ENCODE results near the gene STK35. TPM values are rescaled to one million over a fixed set of nuclear protein-coding genes. Genes with fewer than 3 reads are reported as not detected.
A peak's percentile ranks its signal among the peaks of the same experiment; 100 is the strongest.

Gene STK35
- total RNA-seq, 1 donor from 2014 or later, result 16.3 TPM

DNA sequence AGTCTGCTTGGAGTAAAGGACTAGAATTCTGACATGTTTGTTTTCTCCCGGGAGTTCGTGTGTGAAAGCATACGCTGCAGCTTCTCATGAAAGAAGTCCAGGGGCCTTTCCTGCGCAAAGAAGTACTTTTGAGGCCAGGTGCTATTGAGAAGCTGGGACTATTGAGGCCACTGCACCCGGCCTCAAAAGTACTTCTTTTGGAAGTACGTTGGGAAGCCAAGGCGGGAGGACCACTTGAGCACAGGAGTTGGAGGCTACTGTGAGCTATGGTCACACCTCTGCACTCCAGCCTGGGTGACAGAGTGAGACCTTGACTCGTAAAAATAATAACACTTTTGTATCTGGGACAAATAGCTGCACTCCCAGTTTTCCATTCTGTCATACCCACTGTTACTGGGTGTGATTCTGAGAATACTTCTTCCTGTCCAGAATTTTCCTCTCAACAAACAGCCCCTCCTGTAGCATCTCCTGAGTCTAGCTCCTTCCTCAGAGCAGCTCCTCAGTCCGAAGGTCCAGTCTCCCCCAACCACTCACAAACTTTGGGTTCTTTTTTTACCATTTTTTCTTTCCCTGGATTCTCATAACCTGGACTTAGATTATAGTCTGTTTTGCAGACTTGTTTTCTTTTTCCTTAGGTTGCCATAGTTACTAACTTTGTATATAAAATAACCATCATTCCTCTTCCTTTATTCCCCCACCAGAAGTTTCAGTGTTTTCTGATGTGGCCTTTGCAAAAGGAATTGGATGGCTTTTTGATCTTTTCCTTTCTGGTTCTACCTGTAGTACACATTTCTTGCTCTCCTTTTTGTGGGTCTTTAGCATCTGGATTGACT lies 12.7 kb downstream of the STK35 start:
- TF ChIP-seq, protein P1, sequence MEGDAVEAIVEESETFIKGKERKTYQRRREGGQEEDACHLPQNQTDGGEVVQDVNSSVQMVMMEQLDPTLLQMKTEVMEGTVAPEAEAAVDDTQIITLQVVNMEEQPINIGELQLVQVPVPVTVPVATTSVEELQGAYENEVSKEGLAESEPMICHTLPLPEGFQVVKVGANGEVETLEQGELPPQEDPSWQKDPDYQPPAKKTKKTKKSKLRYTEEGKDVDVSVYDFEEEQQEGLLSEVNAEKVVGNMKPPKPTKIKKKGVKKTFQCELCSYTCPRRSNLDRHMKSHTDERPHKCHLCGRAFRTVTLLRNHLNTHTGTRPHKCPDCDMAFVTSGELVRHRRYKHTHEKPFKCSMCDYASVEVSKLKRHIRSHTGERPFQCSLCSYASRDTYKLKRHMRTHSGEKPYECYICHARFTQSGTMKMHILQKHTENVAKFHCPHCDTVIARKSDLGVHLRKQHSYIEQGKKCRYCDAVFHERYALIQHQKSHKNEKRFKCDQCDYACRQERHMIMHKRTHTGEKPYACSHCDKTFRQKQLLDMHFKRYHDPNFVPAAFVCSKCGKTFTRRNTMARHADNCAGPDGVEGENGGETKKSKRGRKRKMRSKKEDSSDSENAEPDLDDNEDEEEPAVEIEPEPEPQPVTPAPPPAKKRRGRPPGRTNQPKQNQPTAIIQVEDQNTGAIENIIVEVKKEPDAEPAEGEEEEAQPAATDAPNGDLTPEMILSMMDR (IDR thresholded peaks at IDR 0.05), result no peak
- H3K27ac Mint-ChIP-seq (ENCODE audit: unreplicated experiment), result peak overlapping the region; percentile 74
- DNase-seq (ENCODE audit: extremely low spot score, unreplicated experiment), result no peak
- H3K4me3 Mint-ChIP-seq (ENCODE audit: unreplicated experiment), result no peak overlapping the region
- H3K36me3 Mint-ChIP-seq (ENCODE audit: unreplicated experiment), result peaks cover 20% of the 10 kb centered on the region
- no peaks in the 10 kb centered on the region for H3K27me3 Mint-ChIP-seq (ENCODE audit: unreplicated experiment)
- H3K9me3 Mint-ChIP-seq (ENCODE audit: unreplicated experiment), result no peaks in the 10 kb centered on the region
- peaks cover 26% of the 10 kb centered on the region for H3K4me1 Mint-ChIP-seq (ENCODE audit: unreplicated experiment)

DNA sequence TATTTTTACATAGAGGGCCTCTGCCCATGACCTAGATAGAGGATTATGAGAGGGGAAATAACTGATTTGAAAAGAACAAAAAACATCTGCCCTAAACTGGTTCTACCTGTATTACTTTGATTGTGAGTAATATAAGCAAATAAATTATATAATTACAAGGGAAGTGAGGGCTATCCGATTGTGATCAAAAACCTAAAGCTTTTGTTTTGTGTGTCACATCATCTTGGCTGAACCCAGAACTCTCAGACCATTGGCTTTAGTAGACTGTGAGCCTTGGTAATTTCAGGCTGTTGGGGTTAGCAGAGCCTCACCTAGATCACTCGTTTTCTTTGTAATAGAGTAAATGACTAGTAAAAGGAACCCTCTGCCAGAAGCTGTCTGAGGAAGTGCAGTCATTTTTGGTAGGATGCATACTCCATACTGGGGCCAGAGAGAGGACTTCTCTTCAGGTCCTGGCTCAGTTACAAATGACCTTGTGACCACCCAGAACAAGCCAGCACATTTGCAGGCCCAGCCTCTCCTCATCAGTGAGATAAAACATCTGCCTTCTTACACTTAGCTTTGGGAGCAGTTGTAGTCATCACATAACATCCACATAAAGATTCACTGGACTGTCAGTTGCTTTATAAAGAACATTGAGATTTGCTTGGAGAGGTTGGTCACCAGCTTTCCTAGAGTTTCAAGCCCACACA lies 13.5 kb downstream of the STK35 start:
- peaks cover 21% of the 10 kb centered on the region for H3K36me3 Mint-ChIP-seq (ENCODE audit: unreplicated experiment)

DNA sequence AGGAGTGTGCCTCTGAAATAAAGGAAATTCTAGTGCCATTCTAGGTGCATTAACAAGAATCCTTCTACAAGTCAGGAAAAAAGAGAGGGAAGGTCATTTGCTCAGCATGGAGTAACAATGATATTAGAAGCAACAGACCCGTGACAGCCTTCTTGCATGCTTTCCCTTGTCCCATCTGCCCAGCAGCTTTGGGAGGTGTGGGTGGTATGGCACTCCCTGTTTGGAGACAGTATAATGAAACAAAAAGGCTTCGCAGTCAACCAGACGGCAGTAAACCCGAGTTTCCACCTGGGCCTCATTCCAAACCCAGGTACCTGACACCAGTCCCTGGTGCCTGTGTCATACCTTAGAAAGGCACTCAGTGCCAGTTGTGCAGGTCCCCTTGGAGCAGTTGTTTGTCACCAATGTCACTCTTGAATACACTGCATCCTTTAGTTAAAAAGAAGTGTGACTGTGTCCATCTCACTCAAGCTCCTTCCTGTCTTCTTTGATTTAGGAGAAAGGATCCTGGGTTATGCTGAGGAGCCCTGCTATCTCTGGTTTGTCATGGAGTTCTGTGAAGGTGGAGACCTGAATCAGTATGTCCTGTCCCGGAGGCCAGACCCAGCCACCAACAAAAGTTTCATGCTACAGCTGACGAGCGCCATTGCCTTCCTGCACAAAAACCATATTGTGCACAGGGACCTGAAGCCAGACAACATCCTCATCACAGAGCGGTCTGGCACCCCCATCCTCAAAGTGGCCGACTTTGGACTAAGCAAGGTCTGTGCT lies 14.7 kb downstream of the STK35 start:
- TF ChIP-seq, protein P1 (IDR thresholded peaks at IDR 0.05), result no peak
- H3K27ac Mint-ChIP-seq (ENCODE audit: unreplicated experiment), result peak overlapping the region; percentile 23

More for the DNA sequence above, 13.5 kb downstream of the STK35 start:
- Mint-ChIP-seq H3K9me3 (ENCODE audit: unreplicated experiment) (no peaks in the 10 kb centered on the region), H3K4me3 (ENCODE audit: unreplicated experiment) (no peak overlapping the region), H3K27me3 (ENCODE audit: unreplicated experiment) (no peaks in the 10 kb centered on the region), H3K4me1 (ENCODE audit: unreplicated experiment) (peaks cover 18% of the 10 kb centered on the region), H3K27ac (ENCODE audit: unreplicated experiment) (peak overlapping the region; percentile 74)
- DNase-seq (ENCODE audit: extremely low spot score, unreplicated experiment), result no peak
- TF ChIP-seq, protein P1 (IDR thresholded peaks at IDR 0.05), result no peak

DNA sequence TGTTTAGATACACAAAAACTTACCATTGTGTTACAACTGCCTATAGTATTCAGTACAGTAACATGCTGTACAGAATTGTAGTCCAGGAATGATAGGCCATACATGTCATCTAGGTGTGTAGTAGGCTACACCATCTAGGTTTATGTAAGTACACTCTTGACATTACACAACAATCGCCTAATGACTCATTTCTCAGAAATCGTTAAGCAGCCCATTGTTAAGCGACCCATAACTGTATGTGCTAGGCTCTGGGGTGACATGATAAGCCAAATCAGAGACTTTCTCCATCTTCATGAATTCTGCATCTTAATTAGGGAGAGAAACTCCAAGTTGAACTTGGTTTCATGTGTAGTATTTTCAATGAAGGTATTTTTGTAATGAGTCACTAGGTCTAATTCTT lies 17.2 kb downstream of the STK35 start:
- Mint-ChIP-seq H3K9me3 (ENCODE audit: unreplicated experiment) (no peaks in the 10 kb centered on the region), H3K27me3 (ENCODE audit: unreplicated experiment) (no peaks in the 10 kb centered on the region), H3K27ac (ENCODE audit: unreplicated experiment) (no peak overlapping the region), H3K4me3 (ENCODE audit: unreplicated experiment) (no peak overlapping the region), H3K36me3 (ENCODE audit: unreplicated experiment) (peaks cover 27% of the 10 kb centered on the region), H3K4me1 (ENCODE audit: unreplicated experiment) (peaks cover 13% of the 10 kb centered on the region)
- DNase-seq (ENCODE audit: extremely low spot score, unreplicated experiment), result no peak
- TF ChIP-seq, protein P1 (IDR thresholded peaks at IDR 0.05), result no peak

More for the DNA sequence above, 14.7 kb downstream of the STK35 start:
- Mint-ChIP-seq H3K36me3 (ENCODE audit: unreplicated experiment) (peaks cover 27% of the 10 kb centered on the region), H3K4me3 (ENCODE audit: unreplicated experiment) (no peak overlapping the region), H3K27me3 (ENCODE audit: unreplicated experiment) (no peaks in the 10 kb centered on the region), H3K9me3 (ENCODE audit: unreplicated experiment) (no peaks in the 10 kb centered on the region), H3K4me1 (ENCODE audit: unreplicated experiment) (peaks cover 11% of the 10 kb centered on the region)
- DNase-seq (ENCODE audit: extremely low spot score, unreplicated experiment), result no peak
